A673 (cell line): ENCODE data around the gene RNF149. TPM values are rescaled to one million over a fixed set of nuclear protein-coding genes. Genes with fewer than 3 reads are reported as not detected.

Experiments
- BruUV-seq: library from RNA; stranded (reverse); fragments of 400-500 nt; replicated peaks from 2 replicates; lab custom pipeline; 2021; lab: Mats Ljungman, UMichigan
- CTCF ChIA-PET: fragments of 300-600 bp; sonication (Branson Sonifier 250); formaldehyde crosslinking; loops from one replicate; lab custom pipeline; 2022; ENCODE audit warnings: antibody characterized with exemption; lab: Charles Lee
- POLR2A ChIA-PET: fragments of 300-600 bp; sonication (Branson Sonifier 250); formaldehyde crosslinking; loops from one replicate; lab custom pipeline; 2022; ENCODE audit warnings: antibody characterized with exemption; ENCODE audit not compliant: low non-redundant PET; lab: Charles Lee
- DNase-seq: peaks from one replicate; pipeline ENCODE4 v3.0.0-alpha.2; 2015; ENCODE audit warnings: low spot score
- H3K27ac ChIP-seq: fragments of 200-600 bp; sonication (generic); 2 replicates; pipeline ENCODE4 v1.5.1; 2016; ENCODE audit warnings: mixed run types, low read depth, mild to moderate bottlenecking, mixed read lengths, antibody characterized with exemption, low read length; ENCODE audit not compliant: poor library complexity, severe bottlenecking
- H3K27me3 ChIP-seq: fragments of 200-600 bp; sonication (generic); replicated peaks from 2 replicates; pipeline ENCODE4 v1.6.1; 2017; ENCODE audit warnings: mixed run types, low read depth, mild to moderate bottlenecking, mixed read lengths, antibody characterized with exemption, low read length; ENCODE audit not compliant: insufficient read depth, poor library complexity
- H3K36me3 ChIP-seq: fragments of 200-600 bp; sonication (generic); 2 replicates; pipeline ENCODE4 v1.6.1; 2016; ENCODE audit warnings: mixed run types, mild to moderate bottlenecking, mixed read lengths, antibody characterized with exemption, low read length; ENCODE audit not compliant: insufficient read depth, poor library complexity, severe bottlenecking
- H3K4me1 ChIP-seq: fragments of 200-600 bp; sonication (generic); 2 replicates; pipeline ENCODE4 v1.6.1; 2017; ENCODE audit warnings: mixed run types, mild to moderate bottlenecking, mixed read lengths, antibody characterized with exemption, low read length; ENCODE audit not compliant: insufficient read depth, poor library complexity, severe bottlenecking
- H3K4me3 ChIP-seq: fragments of 200-600 bp; sonication (generic); 2 replicates; pipeline ENCODE4 v1.5.1; 2016; ENCODE audit warnings: low read depth, mixed run types, mild to moderate bottlenecking, mixed read lengths, low read length; ENCODE audit not compliant: poor library complexity, severe bottlenecking
- H3K9me3 ChIP-seq: fragments of 200-600 bp; sonication (generic); 2 replicates; pipeline ENCODE4 v1.6.1; 2016; ENCODE audit warnings: mixed run types, low read depth, mild to moderate bottlenecking, mixed read lengths, antibody characterized with exemption, low read length; ENCODE audit not compliant: poor library complexity, severe bottlenecking
- EZH2 ChIP-seq: fragments of 200-600 bp; sonication (generic); IDR thresholded peaks from 2 replicates; pipeline ENCODE4 v1.6.1; 2017; ENCODE audit warnings: borderline replicate concordance, low read depth, mild to moderate bottlenecking, mixed read lengths, antibody characterized with exemption, low read length; ENCODE audit not compliant: poor library complexity, severe bottlenecking
- intact Hi-C: fragments of 100-400 bp; cut with micrococcal nuclease; formaldehyde crosslinking; loops from one replicate; pipeline ENCODE4 v1.10.0; 2022; ENCODE audit not compliant: unreplicated experiment
- total RNA-seq: library from RNA; stranded (reverse); gene quantifications from 2 replicates; pipeline ENCODE4 v1.2.3, GENCODE V29; 2021
- TF ChIP-seq, protein P1 (sequence below): fragments of 300-800, 200-600 bp; sonication (generic); conservative IDR thresholded peaks from 2 replicates; pipeline ENCODE4 v1.5.1; 2017; ENCODE audit warnings: low read depth, mild to moderate bottlenecking, antibody characterized with exemption, low read length, moderate library complexity, mixed read lengths

Gene RNF149
- total RNA-seq, 1 experiment from 2014 or later = 26.8 TPM

DNA sequence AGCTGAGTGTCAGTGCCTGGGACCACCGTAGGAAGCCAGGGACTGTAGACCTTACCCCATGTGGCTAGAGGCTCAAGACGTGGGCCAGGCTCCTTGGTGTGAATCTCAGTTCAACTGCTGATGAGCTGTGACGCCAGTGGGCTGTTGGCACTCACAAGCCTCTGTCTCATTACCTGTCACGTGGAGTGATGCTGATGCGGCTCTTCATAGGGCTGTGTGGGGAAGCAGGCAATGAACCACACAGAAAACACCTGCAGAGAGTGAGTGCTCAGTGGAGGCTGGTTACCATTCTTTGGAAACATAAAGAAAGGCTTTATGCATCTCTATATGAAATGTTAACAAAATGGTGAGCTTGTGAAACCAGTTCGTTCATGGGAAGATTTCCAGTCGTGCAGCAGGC, 42.7 kb upstream of the RNF149 start:
- H3K36me3 ChIP-seq = no peaks in the 10 kb centered on the region
- ChIA-PET CTCF (no interaction called here), POLR2A (no interaction called here)
- no peak for DNase-seq
- intact Hi-C loops = no loop called here
- H3K4me3 ChIP-seq = no peak overlapping the region
- BruUV-seq = no TSS peak
- H3K4me1 ChIP-seq = no peaks in the 10 kb centered on the region
- H3K9me3 ChIP-seq = no peaks in the 10 kb centered on the region
- TF ChIP-seq, protein P1, sequence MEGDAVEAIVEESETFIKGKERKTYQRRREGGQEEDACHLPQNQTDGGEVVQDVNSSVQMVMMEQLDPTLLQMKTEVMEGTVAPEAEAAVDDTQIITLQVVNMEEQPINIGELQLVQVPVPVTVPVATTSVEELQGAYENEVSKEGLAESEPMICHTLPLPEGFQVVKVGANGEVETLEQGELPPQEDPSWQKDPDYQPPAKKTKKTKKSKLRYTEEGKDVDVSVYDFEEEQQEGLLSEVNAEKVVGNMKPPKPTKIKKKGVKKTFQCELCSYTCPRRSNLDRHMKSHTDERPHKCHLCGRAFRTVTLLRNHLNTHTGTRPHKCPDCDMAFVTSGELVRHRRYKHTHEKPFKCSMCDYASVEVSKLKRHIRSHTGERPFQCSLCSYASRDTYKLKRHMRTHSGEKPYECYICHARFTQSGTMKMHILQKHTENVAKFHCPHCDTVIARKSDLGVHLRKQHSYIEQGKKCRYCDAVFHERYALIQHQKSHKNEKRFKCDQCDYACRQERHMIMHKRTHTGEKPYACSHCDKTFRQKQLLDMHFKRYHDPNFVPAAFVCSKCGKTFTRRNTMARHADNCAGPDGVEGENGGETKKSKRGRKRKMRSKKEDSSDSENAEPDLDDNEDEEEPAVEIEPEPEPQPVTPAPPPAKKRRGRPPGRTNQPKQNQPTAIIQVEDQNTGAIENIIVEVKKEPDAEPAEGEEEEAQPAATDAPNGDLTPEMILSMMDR = no peak
- TF ChIP-seq EZH2 = no peak
- H3K27ac ChIP-seq = no peak overlapping the region
- no peaks in the 10 kb centered on the region for H3K27me3 ChIP-seq

DNA sequence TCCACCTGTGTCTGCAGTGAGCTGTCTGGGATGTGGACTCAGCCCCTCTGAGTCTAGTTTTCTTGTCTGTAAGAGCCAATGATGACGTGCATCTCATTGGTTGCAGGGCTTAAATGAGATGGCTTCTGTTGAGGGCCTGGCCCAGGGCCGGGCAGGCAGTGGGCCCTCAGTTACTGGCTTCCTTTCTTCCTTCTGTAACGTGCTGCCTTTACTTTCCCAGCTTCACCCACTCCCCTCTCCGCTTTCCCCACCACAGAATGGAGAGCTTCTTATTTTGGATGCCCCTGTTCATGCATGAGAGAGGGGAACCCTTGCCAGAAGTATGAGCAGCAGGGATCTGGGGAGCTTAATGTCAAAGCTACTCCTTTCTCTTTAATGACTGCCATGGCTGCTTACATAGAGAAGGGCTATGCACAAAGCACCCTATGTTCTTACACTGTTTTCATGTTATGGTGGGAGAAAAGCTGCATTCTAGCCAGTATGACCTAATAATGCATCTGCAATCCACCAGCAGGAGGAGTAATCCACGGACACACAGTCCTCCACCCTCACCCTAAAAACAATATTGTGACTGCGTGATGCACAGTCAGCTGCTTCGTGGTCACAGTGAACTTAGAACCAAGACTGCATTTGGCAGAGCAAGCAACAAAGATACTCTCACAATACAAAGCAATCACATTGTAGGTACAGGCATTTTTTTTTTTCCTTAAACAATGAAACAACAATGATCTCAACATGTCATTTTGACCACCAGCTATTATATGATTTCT, 41.6 kb upstream of the RNF149 start:
- no TSS peak for BruUV-seq
- no peak for DNase-seq
- H3K9me3 ChIP-seq = no peaks in the 10 kb centered on the region
- H3K27ac ChIP-seq = no peak overlapping the region
- intact Hi-C loops = no loop called here
- POLR2A ChIA-PET = no interaction called here
- TF ChIP-seq, protein P1 = 0 out of 2 replicates have a peak, but pooled peaks have one; percentile 26
- no peak for TF ChIP-seq EZH2
- CTCF ChIA-PET = no interaction called here
- H3K36me3 ChIP-seq = no peaks in the 10 kb centered on the region
- H3K27me3 ChIP-seq = no peaks in the 10 kb centered on the region
- no peaks in the 10 kb centered on the region for H3K4me1 ChIP-seq
- H3K4me3 ChIP-seq = no peak overlapping the region

DNA sequence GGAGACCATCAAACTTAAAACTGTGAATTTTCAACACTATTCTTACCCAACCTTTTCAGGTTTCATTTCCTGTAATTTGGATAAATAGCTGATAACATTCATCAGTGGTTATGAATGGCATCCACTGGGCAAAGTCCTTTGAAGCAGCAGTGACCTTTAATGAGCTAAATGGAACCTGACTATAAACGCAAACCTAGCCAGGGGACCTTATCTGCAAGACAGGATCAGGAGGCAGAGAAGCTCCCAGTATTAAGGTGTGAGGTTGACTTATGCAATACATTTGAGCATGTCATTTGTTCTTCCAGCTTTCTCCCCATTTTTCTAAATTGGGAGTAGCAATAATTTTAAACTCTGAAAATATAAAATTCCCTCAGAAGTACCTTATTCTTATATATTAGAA, 40.4 kb upstream of the RNF149 start:
- intact Hi-C loops = no loop called here
- Histone ChIP-seq H3K9me3 (no peaks in the 10 kb centered on the region), H3K4me1 (no peaks in the 10 kb centered on the region), H3K36me3 (no peaks in the 10 kb centered on the region), H3K4me3 (no peak overlapping the region), H3K27ac (no peak overlapping the region), H3K27me3 (no peaks in the 10 kb centered on the region)
- ChIA-PET POLR2A (no interaction called here), CTCF (no interaction called here)
- BruUV-seq = no TSS peak
- TF ChIP-seq, protein P1 = no peak
- TF ChIP-seq EZH2 = no peak
- DNase-seq = no peak
